ENCODE data around the gene SPPL2B.

The SPPL2B gene

GRCh38 chr19:2324220-2324948 lies 4.1 kb upstream of the SPPL2B start:
- DNase-seq, result peak; percentile 38

- peak; percentile 38 for DNase-seq
These were observed 3.0 kb upstream of the SPPL2B start for GRCh38 chr19:2325281-2326046.

- DNase-seq, result no peak
These were observed 1.7 kb upstream of the SPPL2B start for GRCh38 chr19:2326699-2327360.

GRCh38 chr19:2327773-2328400 lies 597 bp upstream of the SPPL2B start:
- peak; percentile 80 for DNase-seq

- no peak for DNase-seq
These were observed 630 bp downstream of the SPPL2B start for GRCh38 chr19:2329149-2329478.

DNA sequence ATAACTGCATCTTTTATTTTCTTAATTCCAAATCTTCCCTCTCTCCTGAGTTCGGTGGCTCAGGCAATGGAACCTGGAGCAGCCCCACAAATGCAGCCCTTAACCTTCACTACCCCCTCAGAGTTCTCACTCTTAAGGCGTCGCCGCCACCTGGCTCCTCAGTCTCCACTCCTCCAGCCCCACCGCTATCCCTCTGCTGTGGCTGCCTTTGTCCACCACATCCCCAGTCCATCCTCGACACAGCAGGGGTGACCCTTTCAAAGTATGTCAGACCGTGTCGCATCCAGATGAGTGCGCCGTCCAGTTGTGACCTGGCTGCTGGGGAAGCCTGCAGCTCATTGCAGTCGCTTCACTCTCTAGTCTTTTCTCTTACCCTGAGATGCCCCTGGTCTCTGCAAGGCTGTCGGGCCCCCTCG lies 1.0 kb downstream of the SPPL2B start:
- DNase-seq, result no peak

- no peak for DNase-seq
These were observed 1.8 kb downstream of the SPPL2B start for GRCh38 chr19:2330255-2330631.

- DNase-seq, result no peak
These were observed 2.3 kb downstream of the SPPL2B start for GRCh38 chr19:2330632-2331284.

GRCh38 chr19:2331601-2332246 lies 3.2 kb downstream of the SPPL2B start:
- no peak for DNase-seq

GRCh38 chr19:2332341-2333026 lies 4.0 kb downstream of the SPPL2B start:
- DNase-seq, result peak; percentile 87

DNA sequence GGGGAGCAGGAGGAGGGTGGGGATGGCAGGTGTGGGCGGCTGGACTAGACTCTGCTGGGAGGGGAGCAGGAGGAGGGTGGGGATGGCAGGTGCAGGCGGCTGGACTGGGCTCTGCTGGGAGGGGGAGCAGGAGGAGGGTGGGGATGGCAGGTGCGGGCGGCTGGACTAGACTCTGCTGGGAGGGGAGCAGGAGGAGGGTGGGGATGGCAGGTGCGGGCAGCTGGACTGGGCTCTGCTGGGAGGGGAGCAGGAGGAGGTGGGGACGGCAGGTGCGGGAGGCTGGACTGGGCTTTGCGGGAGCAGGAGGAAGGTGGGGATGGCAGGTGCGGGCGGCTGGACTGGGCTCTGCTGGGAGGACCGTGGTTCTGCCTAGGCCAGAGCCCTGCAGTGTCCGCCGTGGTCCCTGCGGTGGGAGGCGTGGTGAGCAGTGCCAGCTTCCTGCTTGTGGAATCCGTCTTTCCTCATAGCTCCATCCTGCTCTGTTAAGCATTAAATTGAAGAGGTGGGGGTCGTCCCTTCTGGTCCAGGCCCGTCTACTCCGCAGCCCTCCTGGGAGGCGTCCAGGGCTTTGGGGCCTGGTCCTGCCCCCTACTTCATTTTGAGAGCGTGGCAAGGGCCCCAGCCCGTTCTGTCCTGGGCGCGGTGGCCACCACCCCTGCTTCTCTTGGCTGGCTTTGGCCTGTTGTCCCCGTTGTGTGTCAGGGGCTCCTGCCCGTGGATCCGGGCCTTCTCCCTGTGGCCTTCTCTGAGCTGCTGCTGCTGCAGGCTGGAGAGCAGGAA lies 4.7 kb downstream of the SPPL2B start:
- DNase-seq, result no peak

- DNase-seq, result no peak
These were observed 5.3 kb downstream of the SPPL2B start for GRCh38 chr19:2333807-2334211.

DNA sequence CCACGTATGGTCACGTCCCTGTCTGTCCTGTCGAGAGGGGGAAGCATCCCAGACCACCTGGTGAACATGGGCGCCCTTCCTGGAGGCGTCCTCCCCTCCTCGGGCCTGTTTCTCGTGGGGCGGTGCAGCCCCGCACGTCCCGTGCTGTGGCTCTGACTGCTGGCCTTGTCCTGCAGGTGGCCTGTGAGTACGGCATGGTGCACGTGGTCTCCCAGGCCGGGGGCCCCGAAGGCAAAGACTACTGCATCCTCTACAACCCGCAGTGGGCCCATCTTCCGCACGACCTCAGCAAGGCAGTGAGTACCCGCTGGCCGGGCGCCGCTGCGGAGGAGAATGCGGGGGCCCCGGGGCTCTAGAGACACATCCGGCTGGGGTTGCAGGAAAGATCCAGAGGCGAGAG lies 5.9 kb downstream of the SPPL2B start:
- DNase-seq, result no peak

DNA sequence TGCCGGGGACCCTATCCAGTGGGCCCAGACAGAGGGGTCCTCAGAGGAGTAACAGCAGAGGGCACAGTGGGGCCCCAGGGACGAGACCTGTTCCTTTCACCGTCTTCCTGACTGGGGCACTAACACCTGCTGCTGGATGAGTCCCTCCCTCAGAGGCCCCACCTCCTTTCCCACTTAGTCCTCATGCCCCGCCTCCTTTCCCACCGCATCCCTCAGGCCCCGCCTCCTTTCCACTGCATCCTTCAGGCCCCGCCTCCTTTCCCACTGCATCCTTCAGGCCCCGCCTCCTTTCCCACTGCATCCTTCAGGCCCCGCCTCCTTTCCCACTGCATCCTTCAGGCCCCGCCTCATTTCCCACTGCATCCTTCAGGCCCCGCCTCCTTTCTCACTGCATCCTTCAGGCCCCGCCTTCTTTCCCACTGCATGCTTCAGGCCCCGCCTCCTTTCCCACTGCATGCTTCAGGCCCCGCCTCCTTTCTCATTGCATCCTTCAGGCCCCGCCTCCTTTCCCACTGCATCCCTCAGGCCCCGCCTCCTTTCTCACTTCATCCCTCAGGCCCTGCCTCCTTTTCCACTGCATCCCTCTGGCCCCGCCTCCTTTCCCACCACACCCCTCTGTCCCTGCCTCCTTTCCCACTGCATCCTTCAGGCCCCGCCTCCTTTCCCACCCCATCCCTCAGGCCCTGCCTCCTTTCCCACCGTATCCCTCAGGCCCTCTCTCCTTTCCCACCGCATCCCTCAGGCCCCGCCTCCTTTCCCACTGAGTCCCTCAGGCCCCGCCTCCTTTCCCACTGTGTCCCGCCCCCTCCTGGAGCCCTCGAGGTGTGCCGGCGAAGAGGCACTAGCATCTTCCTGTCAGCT lies 6.7 kb downstream of the SPPL2B start:
- no peak for DNase-seq

- no peak for DNase-seq
These were observed 7.4 kb downstream of the SPPL2B start for GRCh38 chr19:2335848-2336247.

- no peak for DNase-seq
These were observed 8.2 kb downstream of the SPPL2B start for GRCh38 chr19:2336528-2337328.

DNA sequence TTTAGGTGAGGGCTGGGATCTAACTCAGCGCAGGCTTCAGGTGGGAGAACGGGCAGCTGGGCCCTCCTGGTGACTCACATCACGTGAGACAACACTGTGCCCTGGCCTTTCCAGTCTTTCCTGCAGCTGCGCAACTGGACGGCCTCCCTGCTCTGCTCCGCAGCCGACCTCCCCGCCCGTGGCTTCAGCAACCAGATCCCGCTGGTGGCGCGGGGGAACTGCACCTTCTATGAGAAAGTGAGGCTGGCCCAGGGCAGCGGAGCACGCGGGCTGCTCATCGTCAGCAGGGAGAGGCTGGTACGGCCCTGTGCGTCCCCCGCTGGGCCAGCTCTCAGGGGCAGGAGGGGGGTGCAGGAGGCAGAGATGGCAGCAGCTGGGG lies 8.8 kb downstream of the SPPL2B start:
- DNase-seq, result no peak

GRCh38 chr19:2338055-2338615 lies 9.7 kb downstream of the SPPL2B start:
- DNase-seq, result no peak

Measured in CD4-positive, alpha-beta T cell treated with Interleukin-15 for 1 hour (primary cell).